K562 (cell line): ENCODE results near the gene GARRE1. TPM values are rescaled to one million over a fixed set of nuclear protein-coding genes. Genes with fewer than 3 reads are reported as not detected.
A peak's percentile ranks its signal among the peaks of the same experiment; 100 is the strongest.

Experiments used
- CHD4 ChIP-seq: fragments of 200-600 bp; sonication (generic); IDR thresholded peaks from 3 replicates; pipeline ENCODE4 v1.6.1; 2012; ENCODE audit warnings: low read depth, mild to moderate bottlenecking, mixed read lengths, low read length, inconsistent platforms; ENCODE audit not compliant: insufficient read depth, insufficient replicate concordance, poor library complexity, severe bottlenecking
- EHMT2 ChIP-seq: fragments of 450-650 bp; IDR thresholded peaks from 2 replicates; pipeline ENCODE4 v1.6.1; 2018; ENCODE audit warnings: antibody characterized with exemption
- MYC ChIP-seq, 2 experiments: fragments of 250-450 bp in 1 of 2; sonication (Bioruptor Pico) in 1 of 2; IDR thresholded peaks; 2 replicates each; pipeline versions ENCODE4 v1.5.1 to v1.6.1; 2012 to 2021; ENCODE audit warnings: low read depth in 2 of 2, borderline replicate concordance in 1 of 2, improper control_type of control experiment in 1 of 2, low read length in 1 of 2, mild to moderate bottlenecking in 1 of 2, moderate library complexity in 1 of 2
- SLC30A9 ChIP-seq: fragments of 250-450 bp; sonication (Bioruptor Pico); IDR thresholded peaks from 2 replicates; pipeline ENCODE4 v1.8.0; 2022; ENCODE audit warnings: mild to moderate bottlenecking, moderate library complexity
- polyA plus RNA-seq, 8 experiments: library from polyadenylated mRNA; depleted of rRNA in 4 of 8; stranded (reverse) in 5 of 8; unstranded in 3 of 8; fragments of >200 nt; fragmentation: Nextera tagmentation in 2 of 8; fragmentation: Illumina TruSeq in 1 of 8; extraction: Ambion mirVana in 2 of 8; extraction: Trizol in 1 of 8; gene quantifications; 2 replicates each; pipeline versions ENCODE4 v1.2.1 to v1.2.3, GENCODE V29; 2011 to 2014; ENCODE audit warnings: inconsistent platforms in 1 of 8, missing spikeins in 1 of 8
- total RNA-seq, 7 experiments: library from RNA; depleted of rRNA in 6 of 7; stranded (reverse); fragments of >200 nt in 6 of 7; fragmentation: Illumina TruSeq in 2 of 7; extraction: Trizol in 2 of 7; gene quantifications; 2 replicates each; pipeline versions ENCODE4 v1.2.1 to v1.2.3, GENCODE V29; 2011 to 2021; ENCODE audit warnings: low replicate concordance in 1 of 7
- TF ChIP-seq, protein P1 (sequence below): fragments of 450-650 bp; IDR thresholded peaks from 2 replicates; pipeline ENCODE4 v1.6.1; 2016; ENCODE audit warnings: low read depth
- TF ChIP-seq, protein P2 (sequence below), 3 experiments: fragments of 200-800 bp in 1 of 3; fragments of 250-450 bp in 1 of 3; fragments of 450-650 bp in 1 of 3; sonication (Bioruptor Pico) in 1 of 3; sonication (Bioruptor generic) in 1 of 3; formaldehyde crosslinking in 1 of 3; IDR thresholded peaks; 2 replicates each; pipeline versions ENCODE4 v1.6.1 to v1.8.0; 2016 to 2022; ENCODE audit warnings: mild to moderate bottlenecking in 2 of 3, missing genetic modification characterization in 2 of 3, missing compliant biosample characterization in 1 of 3, moderate library complexity in 1 of 3

Gene GARRE1
- total and polyA plus RNA-seq, 9 of the 15 experiments (the other 6 are each of a cell fraction or from before 2014, with no cell fraction given) = 1.6 to 12.8 (median 7.5) TPM

- TF ChIP-seq SLC30A9 (CRISPR knock-in tag) (no peak), MYC (IDR thresholded peaks at IDR 0.05; ENCODE audit: low read depth, low read length) (peak; percentile 46), MYC (CRISPR knock-in tag; IDR thresholded peaks at IDR 0.05; ENCODE audit: borderline replicate concordance, low read depth) (no peak), EHMT2 (no peak), CHD4 (no peak)
- TF ChIP-seq, protein P1, sequence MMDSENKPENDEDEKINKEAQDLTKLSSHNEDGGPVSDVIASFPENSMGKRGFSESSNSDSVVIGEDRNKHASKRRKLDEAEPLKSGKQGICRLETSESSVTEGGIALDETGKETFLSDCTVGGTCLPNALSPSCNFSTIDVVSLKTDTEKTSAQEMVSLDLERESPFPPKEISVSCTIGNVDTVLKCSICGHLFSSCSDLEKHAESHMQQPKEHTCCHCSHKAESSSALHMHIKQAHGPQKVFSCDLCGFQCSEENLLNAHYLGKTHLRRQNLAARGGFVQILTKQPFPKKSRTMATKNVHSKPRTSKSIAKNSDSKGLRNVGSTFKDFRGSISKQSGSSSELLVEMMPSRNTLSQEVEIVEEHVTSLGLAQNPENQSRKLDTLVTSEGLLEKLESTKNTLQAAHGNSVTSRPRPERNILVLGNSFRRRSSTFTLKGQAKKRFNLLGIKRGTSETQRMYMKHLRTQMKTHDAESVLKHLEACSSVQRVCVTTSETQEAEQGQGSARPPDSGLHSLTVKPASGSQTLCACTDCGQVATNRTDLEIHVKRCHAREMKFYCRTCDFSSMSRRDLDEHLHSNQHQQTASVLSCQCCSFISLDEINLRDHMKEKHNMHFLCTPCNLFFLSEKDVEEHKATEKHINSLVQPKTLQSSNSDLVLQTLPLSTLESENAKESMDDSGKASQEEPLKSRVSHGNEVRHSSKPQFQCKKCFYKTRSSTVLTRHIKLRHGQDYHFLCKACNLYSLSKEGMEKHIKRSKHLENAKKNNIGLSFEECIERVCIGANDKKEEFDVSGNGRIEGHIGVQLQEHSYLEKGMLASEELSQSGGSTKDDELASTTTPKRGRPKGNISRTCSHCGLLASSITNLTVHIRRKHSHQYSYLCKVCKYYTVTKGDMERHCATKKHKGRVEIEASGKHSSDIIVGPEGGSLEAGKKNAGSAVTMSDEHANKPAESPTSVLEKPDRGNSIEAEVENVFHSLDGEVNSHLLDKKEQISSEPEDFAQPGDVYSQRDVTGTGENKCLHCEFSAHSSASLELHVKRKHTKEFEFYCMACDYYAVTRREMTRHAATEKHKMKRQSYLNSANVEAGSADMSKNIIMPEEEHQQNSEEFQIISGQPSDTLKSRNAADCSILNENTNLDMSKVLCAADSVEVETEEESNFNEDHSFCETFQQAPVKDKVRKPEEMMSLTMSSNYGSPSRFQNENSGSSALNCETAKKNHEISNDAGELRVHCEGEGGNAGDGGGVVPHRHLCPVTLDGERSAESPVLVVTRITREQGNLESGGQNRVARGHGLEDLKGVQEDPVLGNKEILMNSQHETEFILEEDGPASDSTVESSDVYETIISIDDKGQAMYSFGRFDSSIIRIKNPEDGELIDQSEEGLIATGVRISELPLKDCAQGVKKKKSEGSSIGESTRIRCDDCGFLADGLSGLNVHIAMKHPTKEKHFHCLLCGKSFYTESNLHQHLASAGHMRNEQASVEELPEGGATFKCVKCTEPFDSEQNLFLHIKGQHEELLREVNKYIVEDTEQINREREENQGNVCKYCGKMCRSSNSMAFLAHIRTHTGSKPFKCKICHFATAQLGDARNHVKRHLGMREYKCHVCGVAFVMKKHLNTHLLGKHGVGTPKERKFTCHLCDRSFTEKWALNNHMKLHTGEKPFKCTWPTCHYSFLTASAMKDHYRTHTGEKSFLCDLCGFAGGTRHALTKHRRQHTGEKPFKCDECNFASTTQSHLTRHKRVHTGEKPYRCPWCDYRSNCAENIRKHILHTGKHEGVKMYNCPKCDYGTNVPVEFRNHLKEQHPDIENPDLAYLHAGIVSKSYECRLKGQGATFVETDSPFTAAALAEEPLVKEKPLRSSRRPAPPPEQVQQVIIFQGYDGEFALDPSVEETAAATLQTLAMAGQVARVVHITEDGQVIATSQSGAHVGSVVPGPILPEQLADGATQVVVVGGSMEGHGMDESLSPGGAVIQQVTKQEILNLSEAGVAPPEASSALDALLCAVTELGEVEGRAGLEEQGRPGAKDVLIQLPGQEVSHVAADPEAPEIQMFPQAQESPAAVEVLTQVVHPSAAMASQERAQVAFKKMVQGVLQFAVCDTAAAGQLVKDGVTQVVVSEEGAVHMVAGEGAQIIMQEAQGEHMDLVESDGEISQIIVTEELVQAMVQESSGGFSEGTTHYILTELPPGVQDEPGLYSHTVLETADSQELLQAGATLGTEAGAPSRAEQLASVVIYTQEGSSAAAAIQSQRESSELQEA = no peak
- TF ChIP-seq, protein P2, sequence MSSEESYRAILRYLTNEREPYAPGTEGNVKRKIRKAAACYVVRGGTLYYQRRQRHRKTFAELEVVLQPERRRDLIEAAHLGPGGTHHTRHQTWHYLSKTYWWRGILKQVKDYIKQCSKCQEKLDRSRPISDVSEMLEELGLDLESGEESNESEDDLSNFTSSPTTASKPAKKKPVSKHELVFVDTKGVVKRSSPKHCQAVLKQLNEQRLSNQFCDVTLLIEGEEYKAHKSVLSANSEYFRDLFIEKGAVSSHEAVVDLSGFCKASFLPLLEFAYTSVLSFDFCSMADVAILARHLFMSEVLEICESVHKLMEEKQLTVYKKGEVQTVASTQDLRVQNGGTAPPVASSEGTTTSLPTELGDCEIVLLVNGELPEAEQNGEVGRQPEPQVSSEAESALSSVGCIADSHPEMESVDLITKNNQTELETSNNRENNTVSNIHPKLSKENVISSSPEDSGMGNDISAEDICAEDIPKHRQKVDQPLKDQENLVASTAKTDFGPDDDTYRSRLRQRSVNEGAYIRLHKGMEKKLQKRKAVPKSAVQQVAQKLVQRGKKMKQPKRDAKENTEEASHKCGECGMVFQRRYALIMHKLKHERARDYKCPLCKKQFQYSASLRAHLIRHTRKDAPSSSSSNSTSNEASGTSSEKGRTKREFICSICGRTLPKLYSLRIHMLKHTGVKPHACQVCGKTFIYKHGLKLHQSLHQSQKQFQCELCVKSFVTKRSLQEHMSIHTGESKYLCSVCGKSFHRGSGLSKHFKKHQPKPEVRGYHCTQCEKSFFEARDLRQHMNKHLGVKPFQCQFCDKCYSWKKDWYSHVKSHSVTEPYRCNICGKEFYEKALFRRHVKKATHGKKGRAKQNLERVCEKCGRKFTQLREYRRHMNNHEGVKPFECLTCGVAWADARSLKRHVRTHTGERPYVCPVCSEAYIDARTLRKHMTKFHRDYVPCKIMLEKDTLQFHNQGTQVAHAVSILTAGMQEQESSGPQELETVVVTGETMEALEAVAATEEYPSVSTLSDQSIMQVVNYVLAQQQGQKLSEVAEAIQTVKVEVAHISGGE (CRISPR knock-in tag; IDR thresholded peaks at IDR 0.05) = no peak
- TF ChIP-seq, all 486 proteins: peak for 18
These were observed 21.5 kb upstream of the GARRE1 start (continued) for GRCh38 chr19:34232566-34233481.
